Osteoblast (primary cell): Measurements from ENCODE around the gene ANKUB1. TPM values are rescaled to one million over a fixed set of nuclear protein-coding genes. Genes with fewer than 3 reads are reported as not detected.

Experiments used
- DNase-seq: peaks from one replicate; pipeline ENCODE4 v3.0.0; 2011; ENCODE audit warnings: low spot score, mixed read lengths; ENCODE audit not compliant: insufficient read length; ENCODE audit errors: missing footprints
- H2AFZ ChIP-seq: 2 replicates; pipeline ENCODE4 v1.6.0; 2011; ENCODE audit warnings: mild to moderate bottlenecking, low read length
- H3K27ac ChIP-seq: 2 replicates; pipeline ENCODE4 v1.5.1; 2011; ENCODE audit warnings: mild to moderate bottlenecking, low read depth, low read length, moderate library complexity
- H3K27me3 ChIP-seq: 2 replicates; pipeline ENCODE4 v1.6.0; 2012; ENCODE audit warnings: mild to moderate bottlenecking, control low read depth, inconsistent platforms, low read length, moderate library complexity; ENCODE audit not compliant: insufficient read depth
- H3K36me3 ChIP-seq: 2 replicates; pipeline ENCODE4 v1.5.1; 2011; ENCODE audit warnings: mild to moderate bottlenecking, low read length, control low read depth, moderate library complexity; ENCODE audit not compliant: insufficient read depth
- H3K4me1 ChIP-seq: 2 replicates; pipeline ENCODE4 v1.5.1; 2011; ENCODE audit warnings: mild to moderate bottlenecking, low read length, control low read depth, moderate library complexity; ENCODE audit not compliant: insufficient read depth
- H3K4me2 ChIP-seq: 2 replicates; pipeline ENCODE4 v1.6.0; 2011; ENCODE audit warnings: mild to moderate bottlenecking, low read length; ENCODE audit not compliant: insufficient read depth
- H3K4me3 ChIP-seq: fragments of 200-600 bp; sonication (generic); 3 replicates; pipeline ENCODE4 v1.5.1; 2012; ENCODE audit warnings: mild to moderate bottlenecking, low read length, inconsistent platforms; ENCODE audit not compliant: insufficient read depth
- H3K79me2 ChIP-seq: 2 replicates; pipeline ENCODE4 v1.6.0; 2012; ENCODE audit warnings: mild to moderate bottlenecking, low read length, control low read depth, inconsistent platforms; ENCODE audit not compliant: insufficient read depth
- H3K9me3 ChIP-seq: 2 replicates; pipeline ENCODE4 v1.5.1; 2011; ENCODE audit warnings: low read depth, low read length, control low read depth
- H4K20me1 ChIP-seq: 2 replicates; pipeline ENCODE4 v1.6.0; 2012; ENCODE audit warnings: mild to moderate bottlenecking, low read length, control low read depth; ENCODE audit not compliant: insufficient read depth
- total RNA-seq: library from RNA; depleted of rRNA; stranded (reverse); fragments of >200 nt; gene quantifications from 2 replicates; pipeline ENCODE4 v1.2.3, GENCODE V29; 2012
- TF ChIP-seq, protein P1 (sequence below): IDR thresholded peaks from 2 replicates; pipeline ENCODE4 v1.5.1; 2011; ENCODE audit warnings: mild to moderate bottlenecking, low read depth, low read length, moderate library complexity; ENCODE audit errors: extremely low read depth

ANKUB1 gene
- total RNA-seq, 1 donor, result under 0.01 TPM

DNA sequence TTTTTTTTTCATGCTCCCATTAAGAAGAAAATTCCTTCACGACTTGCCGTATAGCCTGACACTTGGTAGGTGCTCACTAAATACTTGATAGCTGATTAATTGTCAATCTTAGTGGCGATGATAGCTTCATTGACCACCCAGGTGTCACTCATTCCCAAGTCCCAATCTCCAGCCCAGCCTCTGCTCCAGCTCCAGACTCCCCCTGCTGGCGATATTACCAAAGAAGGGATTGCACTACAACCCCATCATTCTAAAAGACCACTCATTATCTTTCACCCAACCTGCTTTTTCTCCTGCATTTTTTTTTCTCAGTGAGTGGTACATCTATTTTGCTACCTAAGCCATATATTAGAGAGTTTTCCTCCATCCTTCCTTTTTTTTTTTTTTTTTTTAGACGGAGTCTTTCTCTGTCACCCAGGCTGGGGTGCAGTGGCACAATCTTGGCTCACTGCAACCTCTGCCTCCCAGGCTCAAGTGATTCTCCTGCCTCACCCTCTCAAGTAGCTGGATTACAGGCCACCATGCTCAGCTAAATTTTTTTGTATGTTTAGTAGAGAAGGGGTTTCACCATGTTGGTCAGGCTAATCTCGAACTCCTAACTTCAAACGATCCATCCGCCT is 20.6 kb downstream of the ANKUB1 start:
- H3K27ac ChIP-seq, result no peak overlapping the region
- no peaks in the 10 kb centered on the region for H3K79me2 ChIP-seq
- no peaks in the 10 kb centered on the region for H4K20me1 ChIP-seq
- DNase-seq, result no peak
- no peaks in the 10 kb centered on the region for H3K27me3 ChIP-seq
- H2AFZ ChIP-seq, result no peak overlapping the region
- H3K36me3 ChIP-seq, result no peaks in the 10 kb centered on the region
- TF ChIP-seq, protein P1, sequence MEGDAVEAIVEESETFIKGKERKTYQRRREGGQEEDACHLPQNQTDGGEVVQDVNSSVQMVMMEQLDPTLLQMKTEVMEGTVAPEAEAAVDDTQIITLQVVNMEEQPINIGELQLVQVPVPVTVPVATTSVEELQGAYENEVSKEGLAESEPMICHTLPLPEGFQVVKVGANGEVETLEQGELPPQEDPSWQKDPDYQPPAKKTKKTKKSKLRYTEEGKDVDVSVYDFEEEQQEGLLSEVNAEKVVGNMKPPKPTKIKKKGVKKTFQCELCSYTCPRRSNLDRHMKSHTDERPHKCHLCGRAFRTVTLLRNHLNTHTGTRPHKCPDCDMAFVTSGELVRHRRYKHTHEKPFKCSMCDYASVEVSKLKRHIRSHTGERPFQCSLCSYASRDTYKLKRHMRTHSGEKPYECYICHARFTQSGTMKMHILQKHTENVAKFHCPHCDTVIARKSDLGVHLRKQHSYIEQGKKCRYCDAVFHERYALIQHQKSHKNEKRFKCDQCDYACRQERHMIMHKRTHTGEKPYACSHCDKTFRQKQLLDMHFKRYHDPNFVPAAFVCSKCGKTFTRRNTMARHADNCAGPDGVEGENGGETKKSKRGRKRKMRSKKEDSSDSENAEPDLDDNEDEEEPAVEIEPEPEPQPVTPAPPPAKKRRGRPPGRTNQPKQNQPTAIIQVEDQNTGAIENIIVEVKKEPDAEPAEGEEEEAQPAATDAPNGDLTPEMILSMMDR, result peak; percentile 89
- H3K9me3 ChIP-seq, result no peaks in the 10 kb centered on the region
- no peak overlapping the region for H3K4me2 ChIP-seq
- no peaks in the 10 kb centered on the region for H3K4me1 ChIP-seq
- no peak overlapping the region for H3K4me3 ChIP-seq

DNA sequence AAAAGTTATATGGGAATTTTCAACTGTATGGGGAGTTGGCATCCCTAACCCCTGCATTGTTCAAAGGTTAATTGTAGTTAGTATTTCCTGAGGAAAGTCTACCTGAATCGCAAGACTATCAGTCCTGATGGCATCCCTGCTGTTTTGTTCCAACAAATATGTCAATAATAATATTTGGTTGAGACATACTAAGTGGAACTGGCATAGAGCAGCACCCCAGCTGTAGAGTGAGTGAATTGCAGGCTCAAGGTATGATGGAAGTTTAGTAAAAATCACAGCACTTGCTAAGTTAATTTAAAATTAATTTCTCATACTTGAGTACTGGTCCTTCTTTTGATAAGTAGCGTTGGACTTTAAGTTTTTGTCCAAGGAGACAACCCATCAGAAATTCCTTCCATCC is 22.1 kb downstream of the ANKUB1 start:
- TF ChIP-seq, protein P1, result peak; percentile 37

DNA sequence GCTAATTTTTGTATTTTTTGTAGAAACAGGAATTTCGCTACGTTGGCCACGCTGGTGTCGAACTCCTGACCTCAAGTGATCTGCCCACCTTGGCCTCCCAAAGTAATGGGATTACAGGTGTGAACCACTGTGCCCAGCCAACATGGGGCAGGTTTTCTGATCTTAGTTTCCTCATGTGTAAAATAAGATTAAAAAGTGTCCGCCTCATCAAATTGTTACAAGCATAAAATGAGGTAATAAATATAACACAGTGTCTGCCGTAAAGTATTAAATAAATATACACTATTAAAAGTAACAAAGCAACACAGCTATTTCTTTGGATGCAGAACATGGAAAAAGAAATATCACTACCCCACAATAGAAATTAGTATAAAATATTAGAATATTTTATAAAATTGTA is 23.6 kb downstream of the ANKUB1 start:
- TF ChIP-seq, protein P1, result no peak
- H3K4me2 ChIP-seq, result no peak overlapping the region
- H3K79me2 ChIP-seq, result no peaks in the 10 kb centered on the region
- H3K27ac ChIP-seq, result no peak overlapping the region
- H3K4me3 ChIP-seq, result no peak overlapping the region
- peaks cover 18% of the 10 kb centered on the region for H3K27me3 ChIP-seq
- no peaks in the 10 kb centered on the region for H3K4me1 ChIP-seq
- no peak overlapping the region for H2AFZ ChIP-seq
- H3K36me3 ChIP-seq, result no peaks in the 10 kb centered on the region
- no peak for DNase-seq
- H4K20me1 ChIP-seq, result no peaks in the 10 kb centered on the region
- H3K9me3 ChIP-seq, result no peaks in the 10 kb centered on the region

More for the DNA sequence above, 22.1 kb downstream of the ANKUB1 start:
- no peaks in the 10 kb centered on the region for H3K36me3 ChIP-seq
- H3K4me1 ChIP-seq, result no peaks in the 10 kb centered on the region
- no peaks in the 10 kb centered on the region for H3K9me3 ChIP-seq
- no peak overlapping the region for H3K4me3 ChIP-seq
- H3K27me3 ChIP-seq, result peaks cover 7% of the 10 kb centered on the region
- no peak overlapping the region for H3K27ac ChIP-seq
- no peaks in the 10 kb centered on the region for H3K79me2 ChIP-seq
- no peaks in the 10 kb centered on the region for H4K20me1 ChIP-seq
- H3K4me2 ChIP-seq, result no peak overlapping the region
- DNase-seq, result no peak
- H2AFZ ChIP-seq, result no peak overlapping the region

DNA sequence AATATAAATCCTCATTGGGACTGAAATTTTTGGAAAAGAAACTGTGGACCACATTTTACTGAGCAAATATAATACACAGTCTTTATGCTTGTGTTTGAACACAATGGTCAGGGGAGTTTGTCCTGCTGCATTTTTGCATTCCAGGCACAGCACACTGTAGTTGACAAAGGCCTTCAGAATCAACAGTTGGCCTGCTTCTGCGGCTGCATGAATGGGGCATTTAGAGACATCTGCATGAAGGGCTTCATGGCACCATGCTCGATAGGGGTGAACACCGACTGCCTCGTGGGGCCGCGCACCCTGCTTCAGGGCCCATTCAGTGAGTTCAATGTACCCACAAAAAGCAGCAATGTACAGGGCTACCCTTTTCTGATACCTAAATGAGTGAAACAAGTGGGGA is 24.6 kb downstream of the ANKUB1 start:
- Histone ChIP-seq H3K4me3 (no peak overlapping the region), H3K9me3 (no peaks in the 10 kb centered on the region), H3K27ac (no peak overlapping the region), H2AFZ (no peak overlapping the region), H3K4me1 (no peaks in the 10 kb centered on the region), H3K79me2 (no peaks in the 10 kb centered on the region), H3K27me3 (peaks cover 26% of the 10 kb centered on the region), H3K4me2 (no peak overlapping the region), H4K20me1 (no peaks in the 10 kb centered on the region), H3K36me3 (no peaks in the 10 kb centered on the region)
- DNase-seq, result no peak
- TF ChIP-seq, protein P1, result no peak
